Measurements from ENCODE around the gene ENPEP.

DNA sequence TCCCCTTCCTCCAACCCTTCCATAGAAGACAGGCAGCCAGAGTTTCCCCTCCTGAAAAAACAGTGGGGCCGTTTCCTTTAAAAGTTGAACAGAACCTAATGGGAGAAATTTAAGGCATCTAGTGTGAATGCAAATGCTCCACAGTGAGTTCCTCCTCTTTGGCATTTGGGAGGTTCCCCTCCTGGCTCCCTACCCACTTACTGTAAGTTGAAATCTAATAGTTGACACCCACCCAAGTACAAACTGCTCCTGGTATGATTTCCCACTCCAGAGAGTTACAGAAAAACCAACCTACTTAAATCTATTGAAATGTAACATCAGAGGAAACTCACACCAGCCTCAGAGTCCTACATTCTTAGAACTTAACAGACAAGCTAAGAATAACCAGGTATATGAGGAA, 17.6 kb downstream of the ENPEP start:
- TF ChIP-seq, protein P1, sequence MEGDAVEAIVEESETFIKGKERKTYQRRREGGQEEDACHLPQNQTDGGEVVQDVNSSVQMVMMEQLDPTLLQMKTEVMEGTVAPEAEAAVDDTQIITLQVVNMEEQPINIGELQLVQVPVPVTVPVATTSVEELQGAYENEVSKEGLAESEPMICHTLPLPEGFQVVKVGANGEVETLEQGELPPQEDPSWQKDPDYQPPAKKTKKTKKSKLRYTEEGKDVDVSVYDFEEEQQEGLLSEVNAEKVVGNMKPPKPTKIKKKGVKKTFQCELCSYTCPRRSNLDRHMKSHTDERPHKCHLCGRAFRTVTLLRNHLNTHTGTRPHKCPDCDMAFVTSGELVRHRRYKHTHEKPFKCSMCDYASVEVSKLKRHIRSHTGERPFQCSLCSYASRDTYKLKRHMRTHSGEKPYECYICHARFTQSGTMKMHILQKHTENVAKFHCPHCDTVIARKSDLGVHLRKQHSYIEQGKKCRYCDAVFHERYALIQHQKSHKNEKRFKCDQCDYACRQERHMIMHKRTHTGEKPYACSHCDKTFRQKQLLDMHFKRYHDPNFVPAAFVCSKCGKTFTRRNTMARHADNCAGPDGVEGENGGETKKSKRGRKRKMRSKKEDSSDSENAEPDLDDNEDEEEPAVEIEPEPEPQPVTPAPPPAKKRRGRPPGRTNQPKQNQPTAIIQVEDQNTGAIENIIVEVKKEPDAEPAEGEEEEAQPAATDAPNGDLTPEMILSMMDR (IDR thresholded peaks at IDR 0.05): no peak
- no peak for TF ChIP-seq POLR2A (IDR thresholded peaks at IDR 0.05)

Measured in adrenal gland (tissue), 5 donors.